Measurements from ENCODE around the gene BASP1.

GRCh38 chr5:17260549-17260948 lies 43.1 kb downstream of the BASP1 start:
- TF ChIP-seq POLR2A (IDR thresholded peaks at IDR 0.05) = no peak
- TF ChIP-seq CTCF (IDR thresholded peaks at IDR 0.05) = no peak
- TF ChIP-seq POLR2AphosphoS5 (IDR thresholded peaks at IDR 0.05) = no peak
- no peak for TF ChIP-seq EP300 (IDR thresholded peaks at IDR 0.05)

Data from sigmoid colon (tissue), 4 donors.